Transverse colon (tissue), 4 donors: ENCODE data around the gene CCDC201.

Source experiments
- CTCF ChIP-seq, 5 experiments: fragments of 200-600 bp in 3 of 5; fragments of 450-650 bp in 2 of 5; sonication (generic) in 3 of 5; IDR thresholded peaks; 1 replicate in 2 of 5; 2 replicates in 3 of 5; pipeline ENCODE4 v1.5.1; 2016 to 2017; ENCODE audit warnings: antibody characterized with exemption in 5 of 5, inconsistent platforms in 3 of 5, mild to moderate bottlenecking in 2 of 5, moderate library complexity in 1 of 5
- EP300 ChIP-seq: sonication (generic); formaldehyde crosslinking; IDR thresholded peaks from one replicate; pipeline ENCODE4 v1.6.1; 2017; ENCODE audit warnings: antibody characterized with exemption, low read depth
- POLR2AphosphoS5 ChIP-seq, 3 donors: sonication (generic); formaldehyde crosslinking; IDR thresholded peaks; one replicate each; pipeline ENCODE4 v1.6.1; 2016; ENCODE audit warnings: antibody characterized with exemption in 3 of 3

- TF ChIP-seq CTCF (IDR thresholded peaks at IDR 0.05), result no peak
- no peak for TF ChIP-seq EP300
- no peak for TF ChIP-seq POLR2AphosphoS5 (IDR thresholded peaks at IDR 0.05)
Measured at GRCh38 chr7:45874408-45875131, 1.7 kb upstream of the CCDC201 start.
